HG02840 (cell line): ENCODE results near the gene DNAJC10.
"Not testable (repeated sequence)": the region's sequence is repeated elsewhere in the genome, so short reads cannot be mapped to it uniquely, and the experiment has no call there.

Experiments used
- ATAC-seq: cut with Tn5 transposase; IDR thresholded peaks from one replicate; pipeline ENCODE4 v1.9.1; 2021; ENCODE audit warnings: mild to moderate bottlenecking, moderate library complexity, moderate number of reproducible peaks; ENCODE audit not compliant: unreplicated experiment, low FRiP score

DNAJC10 gene

GRCh38 chr2:182779323-182779722 is 63.3 kb downstream of the DNAJC10 start:
- ATAC-seq = no peak

GRCh38 chr2:182781099-182781498 is 65.0 kb downstream of the DNAJC10 start:
- not testable (repeated sequence) for ATAC-seq

- ATAC-seq = not testable (repeated sequence)
These were observed 66.6 kb downstream of the DNAJC10 start for GRCh38 chr2:182782686-182783085.

GRCh38 chr2:182784058-182784706 is 68.1 kb downstream of the DNAJC10 start:
- no peak for ATAC-seq

- no peak for ATAC-seq
These were observed 68.7 kb downstream of the DNAJC10 start for GRCh38 chr2:182784777-182785176.

- no peak for ATAC-seq
These were observed 76.4 kb downstream of the DNAJC10 start for GRCh38 chr2:182792441-182792840.

- ATAC-seq = no peak
These were observed 82.7 kb downstream of the DNAJC10 start for GRCh38 chr2:182798736-182799135.

- no peak for ATAC-seq
These were observed 88.1 kb downstream of the DNAJC10 start for GRCh38 chr2:182804128-182804527.

GRCh38 chr2:182807319-182807718 is 91.3 kb downstream of the DNAJC10 start:
- ATAC-seq = no peak

GRCh38 chr2:182810087-182810486 is 94.0 kb downstream of the DNAJC10 start:
- no peak for ATAC-seq

GRCh38 chr2:182814380-182814779 is 98.3 kb downstream of the DNAJC10 start:
- no peak for ATAC-seq

- ATAC-seq = no peak
These were observed 98.7 kb downstream of the DNAJC10 start for GRCh38 chr2:182814804-182815203.

GRCh38 chr2:182816866-182817265 is 100.8 kb downstream of the DNAJC10 start:
- ATAC-seq = no peak

- no peak for ATAC-seq
These were observed 101.5 kb downstream of the DNAJC10 start for GRCh38 chr2:182817558-182817957.

- ATAC-seq = no peak
These were observed 102.4 kb downstream of the DNAJC10 start for GRCh38 chr2:182818501-182818900.

GRCh38 chr2:182818925-182819324 is 102.9 kb downstream of the DNAJC10 start:
- no peak for ATAC-seq

- ATAC-seq = no peak
These were observed 103.4 kb downstream of the DNAJC10 start for GRCh38 chr2:182819412-182819811.

- no peak for ATAC-seq
These were observed 105.1 kb downstream of the DNAJC10 start for GRCh38 chr2:182821182-182821581.

GRCh38 chr2:182822733-182823132 is 106.7 kb downstream of the DNAJC10 start:
- no peak for ATAC-seq

- no peak for ATAC-seq
These were observed 108.2 kb downstream of the DNAJC10 start for GRCh38 chr2:182824056-182824766.

- no peak for ATAC-seq
These were observed 108.7 kb downstream of the DNAJC10 start for GRCh38 chr2:182824767-182825158.

GRCh38 chr2:182826064-182826463 is 110.0 kb downstream of the DNAJC10 start:
- no peak for ATAC-seq
